ENCODE data around the gene APBB3. TPM values are rescaled to one million over a fixed set of nuclear protein-coding genes. Genes with fewer than 3 reads are reported as not detected.

APBB3 gene
- total and polyA plus RNA-seq, 9 of the 15 experiments (the other 6 are each of a cell fraction or from before 2014, with no cell fraction given) = 0.17 to 24.3 (median 9.5) TPM

GRCh38 chr5:140567136-140567818 lies 2.9 kb upstream of the APBB3 start (continued):
- TF ChIP-seq SMARCB1 (IDR thresholded peaks at IDR 0.05; ENCODE audit: insufficient read length, low read depth) (no peak), ZNF778 (CRISPR knock-in tag; IDR thresholded peaks at IDR 0.05) (no peak), POLR2AphosphoS2 (IDR thresholded peaks at IDR 0.05; ENCODE audit: low read length) (no peak), CBFA2T3 (IDR thresholded peaks at IDR 0.05) (peak; percentile 52; the same call in 1 of the 2 replicates), ZSCAN29 (IDR thresholded peaks at IDR 0.05) (no peak), ZNF76 (CRISPR knock-in tag; IDR thresholded peaks at IDR 0.05; ENCODE audit: borderline replicate concordance) (no peak), ZBTB33 (CRISPR knock-in tag; IDR thresholded peaks at IDR 0.05) (peak; percentile 93), HDGF (IDR thresholded peaks at IDR 0.05) (no peak), POLR2G (IDR thresholded peaks at IDR 0.05; ENCODE audit: low read depth, low read length) (0 out of 2 replicates have a peak, but pooled peaks have one; percentile 32), NCOA1 (IDR thresholded peaks at IDR 0.05; ENCODE audit: low read depth) (no peak), RBFOX2 (IDR thresholded peaks at IDR 0.05; ENCODE audit: low read depth, low read length) (peak; percentile 42), MTA3 (IDR thresholded peaks at IDR 0.05; ENCODE audit: borderline replicate concordance) (no peak), TFAP4 (CRISPR knock-in tag; IDR thresholded peaks at IDR 0.05; ENCODE audit: borderline replicate concordance) (0 out of 2 replicates have a peak, but pooled peaks have one; percentile 32), CBX2 (IDR thresholded peaks at IDR 0.05; ENCODE audit: insufficient read depth, low read length, poor library complexity, severe bottlenecking) (no peak), TCF3 (CRISPR knock-in tag; IDR thresholded peaks at IDR 0.05) (peak; percentile 28; the same call in 1 of the 2 replicates)

All from K562 (cell line).